ENCODE results near the gene TMEM179. TPM values are rescaled to one million over a fixed set of nuclear protein-coding genes. Genes with fewer than 3 reads are reported as not detected.

TMEM179 gene
- total RNA-seq, 2 donors from 2014 or later: 8.2 to 15.7 TPM

GRCh38 chr14:104545151-104545941 is 59.2 kb downstream of the TMEM179 start:
- Mint-ChIP-seq H3K27ac (no peak overlapping the region), H3K4me3 (no peak overlapping the region)

GRCh38 chr14:104544362-104544961 is 60.1 kb downstream of the TMEM179 start:
- H3K36me3 ChIP-seq (ENCODE audit: control insufficient read depth, insufficient read depth, low read length): no peaks in the 10 kb centered on the region
- TF ChIP-seq, protein P1, sequence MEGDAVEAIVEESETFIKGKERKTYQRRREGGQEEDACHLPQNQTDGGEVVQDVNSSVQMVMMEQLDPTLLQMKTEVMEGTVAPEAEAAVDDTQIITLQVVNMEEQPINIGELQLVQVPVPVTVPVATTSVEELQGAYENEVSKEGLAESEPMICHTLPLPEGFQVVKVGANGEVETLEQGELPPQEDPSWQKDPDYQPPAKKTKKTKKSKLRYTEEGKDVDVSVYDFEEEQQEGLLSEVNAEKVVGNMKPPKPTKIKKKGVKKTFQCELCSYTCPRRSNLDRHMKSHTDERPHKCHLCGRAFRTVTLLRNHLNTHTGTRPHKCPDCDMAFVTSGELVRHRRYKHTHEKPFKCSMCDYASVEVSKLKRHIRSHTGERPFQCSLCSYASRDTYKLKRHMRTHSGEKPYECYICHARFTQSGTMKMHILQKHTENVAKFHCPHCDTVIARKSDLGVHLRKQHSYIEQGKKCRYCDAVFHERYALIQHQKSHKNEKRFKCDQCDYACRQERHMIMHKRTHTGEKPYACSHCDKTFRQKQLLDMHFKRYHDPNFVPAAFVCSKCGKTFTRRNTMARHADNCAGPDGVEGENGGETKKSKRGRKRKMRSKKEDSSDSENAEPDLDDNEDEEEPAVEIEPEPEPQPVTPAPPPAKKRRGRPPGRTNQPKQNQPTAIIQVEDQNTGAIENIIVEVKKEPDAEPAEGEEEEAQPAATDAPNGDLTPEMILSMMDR (conservative IDR thresholded peaks at IDR 0.05): no peak
- H3K27me3 ChIP-seq (ENCODE audit: control insufficient read depth, insufficient read depth, low read length, poor library complexity, severe bottlenecking): no peaks in the 10 kb centered on the region
- H3K4me1 ChIP-seq (ENCODE audit: control insufficient read depth, insufficient read depth, low read length): no peaks in the 10 kb centered on the region
- Mint-ChIP-seq H3K4me1 (no peaks in the 10 kb centered on the region), H3K9me3 (no peaks in the 10 kb centered on the region), H3K27me3 (ENCODE audit: insufficient read depth) (no peaks in the 10 kb centered on the region), H3K36me3 (ENCODE audit: low read depth) (no peaks in the 10 kb centered on the region), H3K27ac (no peak overlapping the region), H3K4me3 (no peak overlapping the region)
- no peak overlapping the region for H3K9ac ChIP-seq (ENCODE audit: extremely low read depth, low read length, poor library complexity, severe bottlenecking)
- 85 to 90% methylated on average over 6 to 17 of the region's 17 CpGs for WGBS, 2 experiments (ENCODE audit: insufficient coverage in 1 of 2, insufficient read length in 1 of 2)
- H3K9me3 ChIP-seq (ENCODE audit: control insufficient read depth, low read length): no peaks in the 10 kb centered on the region
- DNase-seq: peak; percentile 32
- no peak overlapping the region for H3K4me3 ChIP-seq (ENCODE audit: low read length)
- H3K27ac ChIP-seq (ENCODE audit: low read depth, low read length): no peak overlapping the region

More at GRCh38 chr14:104545151-104545941, 59.2 kb downstream of the TMEM179 start:
- Mint-ChIP-seq H3K4me1 (no peaks in the 10 kb centered on the region), H3K27me3 (ENCODE audit: insufficient read depth) (no peaks in the 10 kb centered on the region), H3K9me3 (no peaks in the 10 kb centered on the region), H3K36me3 (ENCODE audit: low read depth) (no peaks in the 10 kb centered on the region)
- no peak overlapping the region for H3K9ac ChIP-seq (ENCODE audit: extremely low read depth, low read length, poor library complexity, severe bottlenecking)
- DNase-seq: peak; percentile 35
- no peaks in the 10 kb centered on the region for H3K36me3 ChIP-seq (ENCODE audit: control insufficient read depth, insufficient read depth, low read length)
- TF ChIP-seq, protein P1 (conservative IDR thresholded peaks at IDR 0.05): no peak
- no peak overlapping the region for H3K27ac ChIP-seq (ENCODE audit: low read depth, low read length)
- H3K27me3 ChIP-seq (ENCODE audit: control insufficient read depth, insufficient read depth, low read length, poor library complexity, severe bottlenecking): no peaks in the 10 kb centered on the region
- 89 to 91% methylated on average over 28 to 32 of the region's 32 CpGs for WGBS, 2 experiments (ENCODE audit: insufficient coverage in 1 of 2, insufficient read length in 1 of 2)
- H3K9me3 ChIP-seq (ENCODE audit: control insufficient read depth, low read length): no peaks in the 10 kb centered on the region
- no peak overlapping the region for H3K4me3 ChIP-seq (ENCODE audit: low read length)
- no peaks in the 10 kb centered on the region for H3K4me1 ChIP-seq (ENCODE audit: control insufficient read depth, insufficient read depth, low read length)

DNA sequence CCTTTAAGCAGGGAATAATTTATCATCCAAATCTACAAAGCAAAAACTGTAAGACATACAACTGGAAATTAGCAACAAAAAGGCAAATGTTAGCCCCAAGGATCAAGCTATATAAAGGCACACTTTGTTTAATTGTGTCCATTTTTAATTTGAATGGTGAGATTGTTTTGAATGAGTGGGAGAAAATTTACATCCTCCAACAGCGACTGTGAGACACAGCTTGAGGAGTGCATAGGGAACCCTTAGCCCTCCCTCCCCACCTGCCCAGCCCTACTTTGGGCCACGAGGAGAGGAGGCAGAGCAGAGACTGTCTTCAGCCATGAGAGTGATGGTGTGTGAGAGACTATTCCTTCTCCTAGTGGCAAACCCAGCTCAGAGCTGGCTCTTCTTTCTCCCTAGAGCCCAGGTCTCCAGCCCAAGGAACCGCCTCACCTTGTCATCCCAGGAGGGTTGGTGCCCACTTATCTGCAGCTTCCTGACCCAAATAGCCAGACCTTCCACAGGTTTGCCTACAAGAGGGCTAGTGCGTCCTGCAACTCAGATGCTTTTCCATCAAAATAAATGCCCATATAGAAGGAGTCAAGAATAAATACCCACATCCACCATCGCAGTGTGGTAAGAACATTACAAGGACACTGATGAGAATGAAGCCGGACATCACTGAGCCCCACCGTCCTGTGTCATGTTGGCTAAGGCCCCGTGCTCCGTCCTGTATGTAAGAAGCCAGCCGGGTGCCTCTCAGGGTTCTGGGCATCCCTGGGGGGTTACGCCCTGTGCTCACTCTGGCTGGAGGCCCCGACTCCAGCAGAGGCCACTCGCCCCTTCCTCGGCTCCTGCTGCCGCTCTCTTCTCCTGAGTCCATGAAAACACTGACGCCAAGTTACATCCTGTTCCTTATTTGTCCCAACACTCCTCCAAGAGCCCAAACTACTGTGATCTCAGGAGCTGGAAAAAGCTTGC is 61.4 kb downstream of the TMEM179 start:
- H3K4me3 Mint-ChIP-seq: no peak overlapping the region
- H3K4me1 ChIP-seq (ENCODE audit: control insufficient read depth, insufficient read depth, low read length): no peaks in the 10 kb centered on the region
- no peak overlapping the region for H3K9ac ChIP-seq (ENCODE audit: extremely low read depth, low read length, poor library complexity, severe bottlenecking)
- H3K9me3 Mint-ChIP-seq: no peaks in the 10 kb centered on the region
- WGBS, 2 experiments (ENCODE audit: insufficient coverage in 1 of 2, insufficient read length in 1 of 2): 89 to 95% methylated on average over 8 to 15 of the region's 16 CpGs
- H3K36me3 Mint-ChIP-seq (ENCODE audit: low read depth): no peaks in the 10 kb centered on the region
- peak; percentile 35 for DNase-seq
- no peaks in the 10 kb centered on the region for H3K27me3 ChIP-seq (ENCODE audit: control insufficient read depth, insufficient read depth, low read length, poor library complexity, severe bottlenecking)
- no peaks in the 10 kb centered on the region for H3K9me3 ChIP-seq (ENCODE audit: control insufficient read depth, low read length)
- no peaks in the 10 kb centered on the region for H3K27me3 Mint-ChIP-seq (ENCODE audit: insufficient read depth)
- no peaks in the 10 kb centered on the region for H3K36me3 ChIP-seq (ENCODE audit: control insufficient read depth, insufficient read depth, low read length)
- H3K27ac ChIP-seq (ENCODE audit: low read depth, low read length): no peak overlapping the region
- H3K27ac Mint-ChIP-seq: no peak overlapping the region
- TF ChIP-seq, protein P1 (conservative IDR thresholded peaks at IDR 0.05): no peak
- H3K4me1 Mint-ChIP-seq: no peaks in the 10 kb centered on the region
- no peak overlapping the region for H3K4me3 ChIP-seq (ENCODE audit: low read length)
